ENCODE data around the gene SYDE2.
"Not testable (repeated sequence)": the region's sequence is repeated elsewhere in the genome, so short reads cannot be mapped to it uniquely, and the experiment has no call there.

Gene SYDE2

DNA sequence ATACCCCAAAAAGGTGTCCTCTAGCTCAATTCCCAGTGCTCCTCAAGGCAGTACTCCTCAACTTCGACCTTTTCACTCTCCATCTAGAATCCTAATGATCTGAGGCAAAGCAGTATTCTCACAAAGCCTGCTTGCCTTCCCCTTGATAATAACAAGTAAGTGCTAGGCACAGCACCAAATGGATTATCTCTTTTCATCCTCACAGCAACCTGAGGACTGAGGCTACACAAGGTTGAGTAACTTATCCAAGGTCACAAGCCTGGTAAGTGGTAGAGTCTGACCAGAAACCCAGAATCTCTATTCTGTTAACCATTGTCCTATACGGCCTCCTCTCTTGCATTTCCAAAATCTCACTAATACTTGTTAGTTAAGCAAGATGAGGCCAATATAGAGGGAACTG, 5.1 kb downstream of the SYDE2 start:
- Histone ChIP-seq H4K20me1 (ENCODE audit: insufficient read depth, low read length) (no peaks in the 10 kb centered on the region), H3K4me1 (ENCODE audit: low read length) (peaks cover 35% of the 10 kb centered on the region), H2AFZ (ENCODE audit: low read depth, low read length) (no peak overlapping the region), H3K27me3 (ENCODE audit: low read depth, low read length) (no peaks in the 10 kb centered on the region), H3K9ac (ENCODE audit: low read length) (no peak overlapping the region), H3K27ac (ENCODE audit: low read length) (peak overlapping the region; percentile 13; the same call in 1 of the 2 replicates), H3K4me2 (ENCODE audit: low read length) (peak overlapping the region; percentile 71), H3K36me3 (replicated peaks; ENCODE audit: low read depth, low read length) (no peaks in the 10 kb centered on the region), H3K4me3 (ENCODE audit: low read length) (peak overlapping the region; percentile 56), H3K9me3 (ENCODE audit: insufficient read depth, low read length) (no peaks in the 10 kb centered on the region), H3K79me2 (ENCODE audit: low read length) (peaks cover 31% of the 10 kb centered on the region)
- no peak for TF ChIP-seq EZH2phosphoT487 (IDR thresholded peaks at IDR 0.05; ENCODE audit: low read depth)
- TF ChIP-seq, protein P1, sequence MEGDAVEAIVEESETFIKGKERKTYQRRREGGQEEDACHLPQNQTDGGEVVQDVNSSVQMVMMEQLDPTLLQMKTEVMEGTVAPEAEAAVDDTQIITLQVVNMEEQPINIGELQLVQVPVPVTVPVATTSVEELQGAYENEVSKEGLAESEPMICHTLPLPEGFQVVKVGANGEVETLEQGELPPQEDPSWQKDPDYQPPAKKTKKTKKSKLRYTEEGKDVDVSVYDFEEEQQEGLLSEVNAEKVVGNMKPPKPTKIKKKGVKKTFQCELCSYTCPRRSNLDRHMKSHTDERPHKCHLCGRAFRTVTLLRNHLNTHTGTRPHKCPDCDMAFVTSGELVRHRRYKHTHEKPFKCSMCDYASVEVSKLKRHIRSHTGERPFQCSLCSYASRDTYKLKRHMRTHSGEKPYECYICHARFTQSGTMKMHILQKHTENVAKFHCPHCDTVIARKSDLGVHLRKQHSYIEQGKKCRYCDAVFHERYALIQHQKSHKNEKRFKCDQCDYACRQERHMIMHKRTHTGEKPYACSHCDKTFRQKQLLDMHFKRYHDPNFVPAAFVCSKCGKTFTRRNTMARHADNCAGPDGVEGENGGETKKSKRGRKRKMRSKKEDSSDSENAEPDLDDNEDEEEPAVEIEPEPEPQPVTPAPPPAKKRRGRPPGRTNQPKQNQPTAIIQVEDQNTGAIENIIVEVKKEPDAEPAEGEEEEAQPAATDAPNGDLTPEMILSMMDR (IDR thresholded peaks at IDR 0.05; ENCODE audit: low read depth, low read length), result no peak

DNA sequence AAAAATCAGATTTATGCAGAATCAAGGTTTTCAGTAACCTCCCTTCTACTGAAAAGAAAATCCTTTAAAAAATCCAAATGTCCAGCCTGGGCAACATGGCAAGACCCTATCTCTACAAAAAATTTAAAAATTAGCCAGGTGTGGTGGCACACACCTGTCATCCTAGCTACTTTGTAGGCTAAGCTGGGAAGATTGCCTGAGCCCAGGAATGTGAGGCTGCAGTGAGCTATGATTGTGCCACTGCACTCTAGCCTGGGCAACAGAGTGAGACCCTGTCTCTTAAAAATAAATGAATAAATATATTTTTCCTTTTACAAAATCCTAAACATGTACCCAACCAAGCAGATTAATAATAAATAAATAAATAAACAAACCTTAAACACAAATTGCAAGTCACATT, 8.7 kb downstream of the SYDE2 start:
- not testable (repeated sequence) for H3K27ac ChIP-seq (ENCODE audit: low read length); H3K4me2 ChIP-seq (ENCODE audit: low read length); H3K27me3 ChIP-seq (ENCODE audit: low read depth, low read length); H3K4me3 ChIP-seq (ENCODE audit: low read length); H3K9ac ChIP-seq (ENCODE audit: low read length); H3K36me3 ChIP-seq (replicated peaks; ENCODE audit: low read depth, low read length); H2AFZ ChIP-seq (ENCODE audit: low read depth, low read length); H3K9me3 ChIP-seq (ENCODE audit: insufficient read depth, low read length); H4K20me1 ChIP-seq (ENCODE audit: insufficient read depth, low read length)
- peaks cover 21% of the 10 kb centered on the region for H3K79me2 ChIP-seq (ENCODE audit: low read length)
- peaks cover 42% of the 10 kb centered on the region for H3K4me1 ChIP-seq (ENCODE audit: low read length)

DNA sequence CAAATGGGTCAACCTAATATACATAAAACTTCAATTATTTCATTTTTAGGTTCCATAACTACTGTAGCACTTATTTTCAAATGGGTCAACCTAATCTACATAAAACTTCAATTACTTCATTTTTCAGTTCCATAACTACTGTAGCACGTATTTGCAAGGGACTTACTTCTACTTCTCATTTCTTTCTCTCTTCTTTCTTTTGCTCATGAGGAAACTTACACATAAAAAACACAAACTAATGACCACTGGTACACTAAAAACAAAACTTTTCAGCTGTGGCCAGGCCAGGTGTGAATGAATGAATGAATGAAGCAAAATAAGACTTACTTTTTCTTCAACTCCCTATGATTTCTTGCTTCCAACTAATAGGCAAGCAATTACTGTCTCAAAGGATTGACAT, 11.7 kb downstream of the SYDE2 start:
- peak overlapping the region; percentile 63 for H3K4me2 ChIP-seq (ENCODE audit: low read length)
- no peaks in the 10 kb centered on the region for H3K9me3 ChIP-seq (ENCODE audit: insufficient read depth, low read length)
- H3K9ac ChIP-seq (ENCODE audit: low read length), result 0 out of 2 replicates have a peak overlapping the region, but pooled peaks have one; percentile 1
- no peaks in the 10 kb centered on the region for H4K20me1 ChIP-seq (ENCODE audit: insufficient read depth, low read length)
- peaks cover 17% of the 10 kb centered on the region for H3K79me2 ChIP-seq (ENCODE audit: low read length)
- peaks cover 7% of the 10 kb centered on the region for H3K36me3 ChIP-seq (replicated peaks; ENCODE audit: low read depth, low read length)
- TF ChIP-seq, protein P1 (IDR thresholded peaks at IDR 0.05; ENCODE audit: low read depth, low read length), result no peak
- no peak for TF ChIP-seq EZH2phosphoT487 (IDR thresholded peaks at IDR 0.05; ENCODE audit: low read depth)
- H2AFZ ChIP-seq (ENCODE audit: low read depth, low read length), result no peak overlapping the region
- peaks cover 28% of the 10 kb centered on the region for H3K4me1 ChIP-seq (ENCODE audit: low read length)
- peak overlapping the region; percentile 26 for H3K4me3 ChIP-seq (ENCODE audit: low read length)
- no peaks in the 10 kb centered on the region for H3K27me3 ChIP-seq (ENCODE audit: low read depth, low read length)
- peak overlapping the region; percentile 79 for H3K27ac ChIP-seq (ENCODE audit: low read length)

DNA sequence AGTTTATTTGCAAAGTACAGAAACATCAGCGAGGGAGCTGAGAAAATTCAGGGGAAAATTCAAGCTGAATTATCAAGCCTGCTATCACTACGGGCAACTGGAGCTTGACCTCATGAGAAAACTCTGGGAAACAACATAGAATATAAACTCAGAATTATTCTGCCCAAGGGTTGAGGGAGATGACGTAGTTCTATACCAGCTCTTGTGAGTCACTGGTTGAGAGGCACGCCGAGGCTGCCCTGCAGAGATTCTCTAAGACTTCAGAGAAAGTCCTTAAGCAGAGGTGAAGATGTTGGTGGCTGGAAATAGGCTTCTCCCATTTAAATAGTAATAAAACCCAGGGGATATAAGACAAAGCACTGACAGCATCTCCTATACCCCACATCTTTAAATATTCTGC, 12.3 kb downstream of the SYDE2 start:
- H3K27me3 ChIP-seq (ENCODE audit: low read depth, low read length), result no peaks in the 10 kb centered on the region
- H3K9me3 ChIP-seq (ENCODE audit: insufficient read depth, low read length), result no peaks in the 10 kb centered on the region
- H3K4me2 ChIP-seq (ENCODE audit: low read length), result peak overlapping the region; percentile 63
- peaks cover 28% of the 10 kb centered on the region for H3K4me1 ChIP-seq (ENCODE audit: low read length)
- peaks cover 7% of the 10 kb centered on the region for H3K36me3 ChIP-seq (replicated peaks; ENCODE audit: low read depth, low read length)
- H2AFZ ChIP-seq (ENCODE audit: low read depth, low read length), result no peak overlapping the region
- peak overlapping the region; percentile 79 for H3K27ac ChIP-seq (ENCODE audit: low read length)
- peaks cover 15% of the 10 kb centered on the region for H3K79me2 ChIP-seq (ENCODE audit: low read length)
- TF ChIP-seq, protein P1 (IDR thresholded peaks at IDR 0.05; ENCODE audit: low read depth, low read length), result no peak
- no peak for TF ChIP-seq EZH2phosphoT487 (IDR thresholded peaks at IDR 0.05; ENCODE audit: low read depth)
- peak overlapping the region; percentile 38 for H3K9ac ChIP-seq (ENCODE audit: low read length)
- H4K20me1 ChIP-seq (ENCODE audit: insufficient read depth, low read length), result no peaks in the 10 kb centered on the region
- peak overlapping the region; percentile 26 for H3K4me3 ChIP-seq (ENCODE audit: low read length)

DNA sequence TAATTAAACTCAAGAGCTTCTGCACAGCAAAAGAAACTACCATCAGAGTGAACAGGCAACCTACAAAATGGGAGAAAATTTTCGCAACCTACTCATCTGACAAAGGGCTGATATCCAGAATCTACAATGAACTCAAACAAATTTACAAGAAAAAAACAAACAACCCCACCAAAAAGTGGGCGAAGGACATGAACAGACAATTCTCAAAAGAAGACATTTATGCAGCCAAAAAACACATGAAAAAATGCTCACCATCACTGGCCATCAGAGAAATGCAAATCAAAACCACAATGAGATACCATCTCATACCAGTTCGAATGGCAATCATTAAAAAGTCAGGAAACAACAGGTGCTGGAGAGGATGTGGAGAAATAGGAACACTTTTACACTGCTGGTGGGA, 13.8 kb downstream of the SYDE2 start:
- not testable (repeated sequence) for H3K27ac ChIP-seq (ENCODE audit: low read length); H3K79me2 ChIP-seq (ENCODE audit: low read length); H4K20me1 ChIP-seq (ENCODE audit: insufficient read depth, low read length); H3K4me3 ChIP-seq (ENCODE audit: low read length); H3K9ac ChIP-seq (ENCODE audit: low read length); H3K4me2 ChIP-seq (ENCODE audit: low read length); H3K9me3 ChIP-seq (ENCODE audit: insufficient read depth, low read length); H3K27me3 ChIP-seq (ENCODE audit: low read depth, low read length); H2AFZ ChIP-seq (ENCODE audit: low read depth, low read length); H3K36me3 ChIP-seq (replicated peaks; ENCODE audit: low read depth, low read length)
- H3K4me1 ChIP-seq (ENCODE audit: low read length), result peaks cover 24% of the 10 kb centered on the region
